PC-9 (cell line): ENCODE results near the gene TULP4.

Experiments used
- CTCF ChIP-seq: fragments of 200-600 bp; sonication (generic); conservative IDR thresholded peaks from 2 replicates; pipeline ENCODE4 v1.6.1; 2017; ENCODE audit warnings: mixed run types, antibody characterized with exemption, mild to moderate bottlenecking, moderate library complexity
- EZH2 ChIP-seq: fragments of 200-600 bp; sonication (generic); IDR thresholded peaks from 2 replicates; pipeline ENCODE4 v1.8.0; 2017; ENCODE audit warnings: antibody characterized with exemption, low read depth

GRCh38 chr6:158531970-158532369 lies 219.7 kb downstream of the TULP4 start:
- TF ChIP-seq CTCF = no peak
- no peak for TF ChIP-seq EZH2
